LNCAP (cell line): Measurements from ENCODE around the gene LENEP.

Experiments used
- CTCF ChIP-seq: fragments of 450-650 bp; IDR thresholded peaks from 2 replicates; pipeline ENCODE4 v1.5.1; 2017; ENCODE audit warnings: mild to moderate bottlenecking

The LENEP gene

GRCh38 chr1:154969860-154970452, 23.4 kb upstream of the LENEP start:
- no peak for TF ChIP-seq CTCF

GRCh38 chr1:154970631-154971340, 22.6 kb upstream of the LENEP start, which contains the start of gene SHC1:
TSS of gene SHC1 (minus strand) at chr1:154970747. CDS start at chr1:154970526, 221 bp downstream.
- no peak for TF ChIP-seq CTCF

GRCh38 chr1:154971341-154971998, 21.9 kb upstream of the LENEP start:
- no peak for TF ChIP-seq CTCF

- no peak for TF ChIP-seq CTCF
Observed at GRCh38 chr1:154972213-154972516, 21.2 kb upstream of the LENEP start.

- no peak for TF ChIP-seq CTCF
Observed at GRCh38 chr1:154972517-154973343, 20.7 kb upstream of the LENEP start.

- TF ChIP-seq CTCF, result no peak; the same call in 1 of the 2 replicates
Observed at GRCh38 chr1:154973344-154974101, 19.9 kb upstream of the LENEP start.
